Measurements from ENCODE around the gene IP6K3.

DNA sequence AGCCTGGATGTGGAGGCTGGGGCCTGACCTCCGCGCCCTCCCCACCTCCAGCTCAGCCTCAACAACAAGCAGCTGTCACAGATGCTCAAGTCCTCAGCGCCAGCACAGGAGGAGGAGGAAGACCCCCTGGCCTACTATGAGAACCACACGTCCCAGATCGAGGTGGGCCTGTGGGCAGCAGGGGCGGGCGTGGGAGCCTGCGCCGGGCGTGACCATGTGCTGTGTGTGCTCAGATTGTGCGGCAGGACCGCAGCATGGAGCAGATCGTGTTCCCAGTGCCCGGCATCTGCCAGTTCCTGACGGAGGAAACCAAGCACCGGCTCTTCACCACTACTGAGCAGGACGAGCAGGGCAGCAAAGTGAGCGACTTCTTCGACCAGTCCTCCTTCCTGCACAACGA is 58.7 kb downstream of the IP6K3 start:
- TF ChIP-seq, protein P1, sequence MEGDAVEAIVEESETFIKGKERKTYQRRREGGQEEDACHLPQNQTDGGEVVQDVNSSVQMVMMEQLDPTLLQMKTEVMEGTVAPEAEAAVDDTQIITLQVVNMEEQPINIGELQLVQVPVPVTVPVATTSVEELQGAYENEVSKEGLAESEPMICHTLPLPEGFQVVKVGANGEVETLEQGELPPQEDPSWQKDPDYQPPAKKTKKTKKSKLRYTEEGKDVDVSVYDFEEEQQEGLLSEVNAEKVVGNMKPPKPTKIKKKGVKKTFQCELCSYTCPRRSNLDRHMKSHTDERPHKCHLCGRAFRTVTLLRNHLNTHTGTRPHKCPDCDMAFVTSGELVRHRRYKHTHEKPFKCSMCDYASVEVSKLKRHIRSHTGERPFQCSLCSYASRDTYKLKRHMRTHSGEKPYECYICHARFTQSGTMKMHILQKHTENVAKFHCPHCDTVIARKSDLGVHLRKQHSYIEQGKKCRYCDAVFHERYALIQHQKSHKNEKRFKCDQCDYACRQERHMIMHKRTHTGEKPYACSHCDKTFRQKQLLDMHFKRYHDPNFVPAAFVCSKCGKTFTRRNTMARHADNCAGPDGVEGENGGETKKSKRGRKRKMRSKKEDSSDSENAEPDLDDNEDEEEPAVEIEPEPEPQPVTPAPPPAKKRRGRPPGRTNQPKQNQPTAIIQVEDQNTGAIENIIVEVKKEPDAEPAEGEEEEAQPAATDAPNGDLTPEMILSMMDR (IDR thresholded peaks at IDR 0.05) = no peak
- TF ChIP-seq POLR2A (IDR thresholded peaks at IDR 0.05) (no peak), EP300 (IDR thresholded peaks at IDR 0.05) (no peak), POLR2AphosphoS5 (IDR thresholded peaks at IDR 0.05) (no peak)
